Measurements from ENCODE around the gene ATP8B1. TPM values are rescaled to one million over a fixed set of nuclear protein-coding genes. Genes with fewer than 3 reads are reported as not detected.
A peak's percentile ranks its signal among the peaks of the same experiment; 100 is the strongest.

ATP8B1 gene
- total and polyA plus RNA-seq, 2 donors (not counting 1 experiment from before 2014, with no cell fraction given), result 109 to 125 TPM

- H3K4me1 ChIP-seq (ENCODE audit: control insufficient read depth, extremely low read depth, insufficient read depth, low read length), result no peaks in the 10 kb centered on the region
- H3K79me2 ChIP-seq (ENCODE audit: control insufficient read depth, insufficient read depth, low read length), result no peaks in the 10 kb centered on the region
These were observed 167.9 kb downstream of the ATP8B1 start for GRCh38 chr18:57635003-57635822.

DNA sequence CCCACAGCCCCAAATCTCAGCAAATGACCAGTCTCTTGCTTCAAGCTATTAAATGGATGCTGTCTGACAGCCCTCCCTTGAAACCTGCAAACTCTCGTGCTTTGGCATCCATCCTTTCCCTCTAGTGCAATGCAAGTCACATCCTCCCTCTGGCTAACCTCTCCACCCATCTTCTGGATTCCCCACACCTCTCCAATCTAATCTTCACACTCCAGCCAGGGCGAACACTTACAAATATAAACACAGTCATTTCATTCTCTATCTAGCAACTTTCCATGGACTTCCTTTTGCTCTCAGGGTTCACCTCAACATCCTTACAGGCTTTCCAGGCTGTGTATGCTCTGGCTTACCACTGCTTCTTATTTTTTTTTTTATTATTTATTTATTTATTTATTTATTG lies 171.4 kb downstream of the ATP8B1 start:
- H3K36me3 ChIP-seq (ENCODE audit: control insufficient read depth, insufficient read depth, low read length), result no peaks in the 10 kb centered on the region

More at GRCh38 chr18:57635003-57635822, 167.9 kb downstream of the ATP8B1 start:
- Histone ChIP-seq H3K36me3 (ENCODE audit: control insufficient read depth, insufficient read depth, low read length) (no peaks in the 10 kb centered on the region), H4K20me1 (ENCODE audit: control insufficient read depth, extremely low read depth, insufficient read depth, low read length) (no peaks in the 10 kb centered on the region), H3K9ac (ENCODE audit: insufficient read depth, low read length) (no peak overlapping the region), H2AFZ (ENCODE audit: low read length) (no peak overlapping the region), H3K27ac (ENCODE audit: insufficient read depth, low read length) (no peak overlapping the region), H3K9me3 (ENCODE audit: control insufficient read depth, insufficient read depth, low read depth, low read length) (no peaks in the 10 kb centered on the region), H3K4me3 (replicated peaks in 1 of 4; ENCODE audit: control extremely low read depth in 1 of 4, insufficient read depth in 1 of 4, low read depth in 3 of 4, low read length in 4 of 4) (no peak overlapping the region), H3K4me2 (ENCODE audit: extremely low read depth, insufficient read depth, low read length) (no peak overlapping the region), H3K27me3 (ENCODE audit: control insufficient read depth, insufficient read depth, low read length) (no peaks in the 10 kb centered on the region)
- peak in 1 of 2 donors; percentile 68 for DNase-seq (ENCODE audit: low read depth in 2 of 2)
- no peak for TF ChIP-seq EZH2 (IDR thresholded peaks at IDR 0.05; ENCODE audit: low read length, missing control alignments)
- no peak for TF ChIP-seq CTCF (conservative IDR thresholded peaks at IDR 0.05 in 1 of 2, IDR thresholded peaks at IDR 0.05 in 1 of 2; ENCODE audit: low read depth in 1 of 2, low read length in 2 of 2)

More for the DNA sequence above, 171.4 kb downstream of the ATP8B1 start:
- H3K4me1 ChIP-seq (ENCODE audit: control insufficient read depth, extremely low read depth, insufficient read depth, low read length), result peaks cover 6% of the 10 kb centered on the region
- H2AFZ ChIP-seq (ENCODE audit: low read length), result no peak overlapping the region
- no peak overlapping the region for H3K9ac ChIP-seq (ENCODE audit: insufficient read depth, low read length)
- no peaks in the 10 kb centered on the region for H3K27me3 ChIP-seq (ENCODE audit: control insufficient read depth, insufficient read depth, low read length)
- TF ChIP-seq EZH2 (IDR thresholded peaks at IDR 0.05; ENCODE audit: low read length, missing control alignments), result no peak
- no peak for TF ChIP-seq CTCF (conservative IDR thresholded peaks at IDR 0.05 in 1 of 2, IDR thresholded peaks at IDR 0.05 in 1 of 2; ENCODE audit: low read depth in 1 of 2, low read length in 2 of 2)
- H3K9me3 ChIP-seq (ENCODE audit: control insufficient read depth, insufficient read depth, low read depth, low read length), result no peaks in the 10 kb centered on the region
- no peak overlapping the region for H3K27ac ChIP-seq (ENCODE audit: insufficient read depth, low read length)
- no peaks in the 10 kb centered on the region for H4K20me1 ChIP-seq (ENCODE audit: control insufficient read depth, extremely low read depth, insufficient read depth, low read length)
- DNase-seq (ENCODE audit: low read depth in 2 of 2), result no peak
- H3K4me3 ChIP-seq (replicated peaks in 1 of 4; ENCODE audit: control extremely low read depth in 1 of 4, insufficient read depth in 1 of 4, low read depth in 3 of 4, low read length in 4 of 4), result no peak overlapping the region
- H3K79me2 ChIP-seq (ENCODE audit: control insufficient read depth, insufficient read depth, low read length), result no peaks in the 10 kb centered on the region
- H3K4me2 ChIP-seq (ENCODE audit: extremely low read depth, insufficient read depth, low read length), result no peak overlapping the region

All from fibroblast of lung (primary cell).